HG03342 (cell line): Measurements from ENCODE around the gene MAGI2.

Experiments
- ATAC-seq: cut with Tn5 transposase; IDR thresholded peaks from one replicate; pipeline ENCODE4 v1.9.1; 2021; ENCODE audit warnings: mild to moderate bottlenecking, moderate library complexity; ENCODE audit not compliant: unreplicated experiment

MAGI2 gene

DNA sequence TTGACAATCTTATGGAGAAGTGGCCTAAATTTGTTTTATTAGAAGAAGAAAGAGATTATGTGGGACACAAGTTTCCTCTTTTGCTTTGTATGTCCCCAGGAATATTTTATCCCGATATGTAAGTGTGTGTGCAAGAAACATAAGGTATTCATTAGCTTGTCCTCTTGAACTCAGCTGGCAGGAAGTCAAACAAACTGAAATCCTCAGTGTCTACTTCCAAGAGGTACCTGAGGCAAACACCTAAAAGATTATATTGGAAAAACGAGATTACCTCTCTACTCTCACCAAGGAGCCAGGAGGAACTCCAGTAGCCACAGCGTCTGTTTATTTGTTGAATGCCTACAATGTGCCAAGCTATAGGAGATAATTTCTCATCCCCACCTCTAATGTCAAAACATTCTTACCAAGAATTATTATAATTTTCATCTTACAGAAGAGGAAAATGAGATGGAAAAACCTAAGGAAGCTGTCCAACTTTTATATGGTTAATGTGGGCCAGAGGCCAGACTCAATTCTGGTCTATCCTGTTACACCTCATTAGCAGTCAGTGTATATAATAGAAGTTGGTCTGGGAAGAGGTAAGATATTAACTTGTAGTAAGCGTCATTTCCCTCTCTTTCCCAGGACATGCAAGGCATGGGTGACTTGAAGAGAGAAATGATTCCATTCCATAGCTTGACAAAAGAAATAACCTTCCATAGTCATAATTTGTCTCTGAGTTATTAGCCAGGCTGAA is 692.7 kb downstream of the MAGI2 start:
- ATAC-seq, result no peak

- ATAC-seq, result no peak
These were observed 700.9 kb downstream of the MAGI2 start for GRCh38 chr7:78752554-78752953.

DNA sequence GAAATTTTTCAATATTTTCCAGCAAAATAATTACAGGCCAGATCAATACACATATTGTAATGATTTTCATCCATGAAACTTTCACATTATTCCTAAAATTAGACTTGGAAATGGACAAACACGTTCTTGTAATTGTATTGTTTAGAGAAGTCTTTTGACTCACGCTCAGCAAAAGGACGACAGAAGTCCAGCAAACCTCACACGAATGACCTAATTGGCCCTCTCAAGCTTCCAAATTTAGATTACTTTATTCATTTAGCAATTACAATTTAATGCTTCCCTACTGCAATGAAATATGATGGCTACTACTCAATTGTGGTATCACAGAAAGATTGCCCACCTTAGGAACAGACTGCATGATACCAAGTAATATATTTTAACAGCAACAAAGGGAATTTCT is 702.2 kb downstream of the MAGI2 start:
- no peak for ATAC-seq

DNA sequence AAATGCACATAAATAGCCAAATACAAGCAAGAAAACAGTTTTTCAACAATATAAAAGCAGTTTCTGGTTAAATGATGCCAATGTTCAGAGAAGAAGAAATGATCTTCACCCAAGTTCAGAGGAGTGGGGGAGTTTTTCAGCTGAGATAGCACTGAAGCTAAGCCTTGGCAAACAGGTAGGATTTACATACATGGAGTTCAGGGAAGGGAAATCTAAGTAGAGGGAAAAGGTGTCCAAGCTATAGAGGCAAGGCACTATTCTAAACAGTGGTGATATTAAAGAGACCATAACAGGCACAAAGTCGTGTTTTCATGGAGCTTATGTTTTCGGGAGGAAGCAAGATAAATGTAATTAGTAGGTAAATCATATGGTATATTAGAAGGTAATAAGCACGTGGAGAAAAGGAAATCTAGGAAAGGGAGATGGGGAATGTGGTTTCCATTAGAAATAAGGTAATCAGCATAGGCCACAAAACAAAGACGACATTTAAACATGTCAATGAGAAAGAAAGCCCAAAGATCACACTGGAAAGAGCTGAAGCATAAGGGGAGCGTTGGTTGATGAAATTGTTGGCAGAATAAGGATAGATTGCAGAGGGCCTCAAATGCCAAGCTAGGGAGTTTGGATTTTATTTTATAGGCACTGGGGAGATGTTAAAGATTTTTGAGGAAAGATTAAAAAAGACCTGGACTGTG is 704.3 kb downstream of the MAGI2 start:
- ATAC-seq, result no peak

DNA sequence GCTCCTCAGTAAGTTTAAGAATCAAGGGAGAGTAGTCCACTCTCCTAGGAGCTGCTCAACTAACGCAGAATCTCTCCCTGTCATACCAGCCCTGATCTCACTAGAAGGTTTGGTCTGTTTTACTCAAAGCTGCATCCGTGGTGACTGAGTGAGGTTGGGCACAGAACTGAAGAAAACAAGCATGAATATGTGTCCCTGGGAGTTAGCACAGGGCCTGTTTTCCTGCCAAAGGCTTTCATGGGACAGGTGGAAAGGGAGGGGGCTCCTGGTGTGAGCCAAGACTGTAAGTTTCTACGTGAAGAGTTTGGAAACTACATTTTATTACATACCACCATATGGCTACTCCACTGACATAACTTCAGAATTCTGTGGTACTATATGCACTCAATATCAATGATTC is 705.9 kb downstream of the MAGI2 start:
- ATAC-seq, result no peak

GRCh38 chr7:78746301-78746700 is 707.2 kb downstream of the MAGI2 start:
- no peak for ATAC-seq

DNA sequence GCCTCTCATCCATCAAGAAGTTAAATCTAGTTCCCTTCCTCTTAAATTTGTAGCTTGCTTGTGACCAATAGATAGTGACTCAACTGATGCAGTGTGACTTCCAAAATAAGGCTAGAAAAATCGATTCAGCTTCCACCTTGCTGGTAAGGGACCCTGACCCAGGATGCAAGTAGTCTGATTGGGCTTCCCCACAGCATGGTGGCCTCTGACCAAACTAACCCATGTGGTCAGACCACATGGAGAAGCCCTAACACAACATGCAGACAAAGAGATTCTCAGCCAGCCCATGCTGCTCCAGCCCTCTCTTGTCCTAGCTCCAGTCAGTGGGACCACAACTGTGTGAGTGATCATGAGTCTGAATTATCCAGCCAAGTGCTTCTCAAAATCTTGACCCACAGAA is 710.8 kb downstream of the MAGI2 start:
- ATAC-seq, result no peak

DNA sequence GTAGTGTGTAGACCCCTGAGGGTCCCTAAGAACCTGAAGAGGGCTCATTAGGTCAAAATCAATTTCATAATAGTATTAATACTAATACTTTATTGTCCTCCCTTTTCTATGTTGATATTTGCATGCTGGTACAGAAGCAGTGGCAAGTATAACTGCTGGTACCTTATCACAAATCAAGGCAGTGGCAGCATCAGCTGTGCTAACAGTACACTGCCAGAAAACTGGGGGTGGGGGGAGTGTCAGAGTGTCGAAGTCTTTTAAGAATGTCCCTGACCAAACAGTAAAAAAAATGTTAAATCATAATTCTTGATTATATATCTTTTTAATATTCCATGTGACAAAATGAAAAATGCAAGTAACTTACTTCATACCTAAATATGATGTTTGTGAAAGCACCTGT is 716.9 kb downstream of the MAGI2 start:
- ATAC-seq, result no peak

DNA sequence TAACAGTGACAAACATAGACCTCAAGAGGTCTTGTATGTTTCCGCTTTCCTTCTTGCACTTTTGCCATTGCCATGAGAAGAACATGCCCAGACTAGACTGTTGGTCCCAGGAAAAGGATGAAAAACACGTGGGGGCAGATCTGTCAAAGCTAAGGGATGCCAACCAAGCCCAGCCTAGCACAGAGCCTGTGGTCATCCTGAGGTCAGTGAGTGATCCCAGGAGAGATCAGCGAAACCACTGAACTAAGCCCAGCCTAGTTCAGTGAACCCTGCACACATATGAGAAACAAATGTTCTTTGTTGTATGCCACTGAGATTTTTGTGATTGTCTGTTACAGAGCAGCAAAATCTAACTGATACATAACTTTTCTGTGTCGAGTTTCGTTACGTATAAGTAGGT is 718.8 kb downstream of the MAGI2 start:
- no peak for ATAC-seq

GRCh38 chr7:78720066-78720465 is 733.4 kb downstream of the MAGI2 start:
- no peak for ATAC-seq

DNA sequence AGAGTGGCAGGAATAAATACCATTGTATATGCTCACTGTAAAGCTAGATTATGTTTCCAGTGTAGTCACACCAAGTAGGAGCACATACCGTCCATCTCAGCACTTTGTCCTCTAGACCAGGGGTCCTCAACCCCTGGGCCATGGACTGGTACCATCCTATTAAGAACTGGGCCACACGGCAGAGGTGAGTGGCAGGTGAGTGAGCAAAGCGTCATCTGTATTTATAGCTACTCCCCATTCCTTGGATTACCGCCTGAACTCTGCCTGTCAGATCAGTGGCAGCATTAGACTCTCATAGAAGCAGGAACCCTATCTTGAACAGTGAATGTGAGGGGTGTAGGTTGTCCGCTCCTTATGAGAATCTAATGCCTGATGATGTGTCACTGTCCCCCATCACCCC is 735.3 kb downstream of the MAGI2 start:
- ATAC-seq, result no peak

GRCh38 chr7:78716876-78717275 is 736.6 kb downstream of the MAGI2 start:
- ATAC-seq, result no peak

DNA sequence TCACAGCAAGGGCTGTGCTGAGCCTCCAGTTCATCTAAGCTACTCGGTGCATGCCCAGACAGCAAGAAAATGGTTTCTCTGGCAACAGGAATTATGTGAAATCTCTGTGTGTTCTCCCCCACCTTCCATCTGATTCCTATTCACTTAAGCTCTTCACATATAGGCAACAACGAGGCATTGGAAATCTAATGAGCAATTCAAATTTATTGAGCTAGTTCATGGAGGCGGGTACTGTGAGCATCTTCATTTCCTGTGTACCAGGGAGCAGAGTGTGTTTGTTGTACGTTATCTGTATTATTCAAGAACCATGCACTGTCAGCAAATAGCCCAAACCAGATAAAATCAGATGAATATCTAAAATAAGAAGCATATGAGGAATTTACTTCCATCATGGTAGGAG is 739.1 kb downstream of the MAGI2 start:
- no peak for ATAC-seq

- no peak for ATAC-seq
These were observed 741.4 kb downstream of the MAGI2 start for GRCh38 chr7:78712111-78712510.

DNA sequence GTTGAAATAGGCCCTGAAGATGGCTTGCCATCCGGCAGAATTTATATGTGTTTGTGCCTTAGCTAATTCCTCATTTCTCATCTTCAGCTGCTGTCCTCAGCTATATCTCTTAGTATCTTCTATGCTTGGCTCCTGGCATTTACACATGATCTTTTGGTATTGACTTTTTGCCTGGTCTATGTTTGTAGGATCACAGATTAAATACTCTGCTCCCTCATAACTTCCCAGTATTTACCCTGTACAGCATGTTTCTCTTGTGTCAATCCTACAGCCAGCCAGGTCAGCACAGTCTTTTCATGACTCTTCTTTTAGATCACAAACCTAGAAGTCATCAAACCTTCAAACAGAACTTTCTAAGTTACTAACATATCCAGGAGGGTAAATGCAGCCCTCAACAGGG is 743.8 kb downstream of the MAGI2 start:
- no peak for ATAC-seq

GRCh38 chr7:78704504-78704903 is 749.0 kb downstream of the MAGI2 start:
- no peak for ATAC-seq

DNA sequence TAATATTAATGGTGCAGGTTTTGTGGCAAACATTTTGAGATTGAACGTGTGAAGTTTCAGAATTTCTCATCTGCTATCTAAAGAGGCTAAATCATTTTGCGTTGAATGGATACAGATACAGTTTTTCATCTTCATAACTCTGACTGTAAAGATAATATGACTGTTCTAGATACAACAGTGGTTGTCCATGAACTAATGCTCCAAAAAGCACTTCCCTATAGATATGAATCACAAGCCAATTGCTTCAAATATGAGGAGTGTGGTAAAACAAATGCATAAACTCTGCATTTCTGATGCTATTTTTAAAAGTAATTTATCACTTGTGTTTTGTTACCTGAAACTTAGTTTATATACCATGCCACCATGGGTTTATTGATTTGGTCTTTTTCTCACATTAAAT is 750.1 kb downstream of the MAGI2 start:
- ATAC-seq, result no peak

DNA sequence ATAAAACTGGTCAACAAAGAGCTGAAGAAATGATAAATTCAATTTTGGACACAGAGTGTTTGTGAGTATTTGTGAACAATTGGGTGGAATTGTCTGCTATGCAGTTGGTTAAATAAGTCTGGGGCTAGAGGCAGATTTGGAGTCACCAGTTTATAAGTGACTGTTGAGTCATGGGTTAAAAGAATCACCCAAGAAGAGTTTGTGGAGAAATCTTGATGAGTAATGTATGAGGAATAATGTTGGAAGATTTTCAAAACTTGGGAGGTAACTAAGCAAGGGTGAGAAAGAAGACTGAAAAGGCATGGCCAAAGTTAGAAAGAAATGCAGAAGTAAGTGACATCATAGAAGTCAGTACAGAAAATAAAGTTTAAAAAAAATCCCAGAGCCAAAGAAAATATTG is 750.7 kb downstream of the MAGI2 start:
- ATAC-seq, result no peak

GRCh38 chr7:78695826-78696225 is 757.6 kb downstream of the MAGI2 start:
- no peak for ATAC-seq

- no peak for ATAC-seq
These were observed 761.9 kb downstream of the MAGI2 start for GRCh38 chr7:78691584-78691983.

GRCh38 chr7:78690174-78690573 is 763.3 kb downstream of the MAGI2 start:
- no peak for ATAC-seq

GRCh38 chr7:78688376-78688775 is 765.1 kb downstream of the MAGI2 start:
- ATAC-seq, result no peak

GRCh38 chr7:78686189-78686588 is 767.3 kb downstream of the MAGI2 start:
- ATAC-seq, result no peak
